Skin of body (tissue), 3 donors: ENCODE results near the gene ADCY1. TPM values are rescaled to one million over a fixed set of nuclear protein-coding genes. Genes with fewer than 3 reads are reported as not detected.
"Not testable (repeated sequence)": the region's sequence is repeated elsewhere in the genome, so short reads cannot be mapped to it uniquely, and the experiment has no call there.

Experiments
- DNase-seq: peaks from one replicate; lab custom pipeline; 2025; lab: John Stamatoyannopoulos, UW
- small RNA-seq: library from RNA; depleted of rRNA; stranded (forward); fragments of <200 nt; gene quantifications from one replicate; pipeline ENCODE3, GENCODE V24; 2014; ENCODE audit warnings: low replicate concordance
- total RNA-seq: library from RNA; depleted of rRNA; stranded (reverse); fragments of >200 nt; gene quantifications from one replicate; pipeline ENCODE4 v1.2.3, GENCODE V29; 2014

Gene ADCY1
- total RNA-seq, 1 donor from 2014 or later: 5.7 TPM

GRCh38 chr7:45731692-45732443 is 157.7 kb downstream of the ADCY1 start:
- not testable (repeated sequence) for DNase-seq

GRCh38 chr7:45738920-45739319 is 164.8 kb downstream of the ADCY1 start:
- not testable (repeated sequence) for DNase-seq

- not testable (repeated sequence) for DNase-seq
These were observed 166.4 kb downstream of the ADCY1 start for GRCh38 chr7:45740573-45740972.

- not testable (repeated sequence) for DNase-seq
These were observed 174.8 kb downstream of the ADCY1 start for GRCh38 chr7:45748976-45749375.

GRCh38 chr7:45751352-45751751 is 177.2 kb downstream of the ADCY1 start:
- DNase-seq: not testable (repeated sequence)

GRCh38 chr7:45756333-45756732 is 182.2 kb downstream of the ADCY1 start:
- DNase-seq: not testable (repeated sequence)

- DNase-seq: not testable (repeated sequence)
These were observed 182.6 kb downstream of the ADCY1 start for GRCh38 chr7:45756757-45757156.

GRCh38 chr7:45759464-45759863 is 185.3 kb downstream of the ADCY1 start:
- DNase-seq: not testable (repeated sequence)

- peak; percentile 58 for DNase-seq
These were observed 187.5 kb downstream of the ADCY1 start for GRCh38 chr7:45761545-45762205.

- DNase-seq: not testable (repeated sequence)
These were observed 188.2 kb downstream of the ADCY1 start for GRCh38 chr7:45762225-45762994.

GRCh38 chr7:45768516-45769394 is 194.6 kb downstream of the ADCY1 start:
- peak; percentile 97 for DNase-seq

- DNase-seq: not testable (repeated sequence)
These were observed 195.5 kb downstream of the ADCY1 start for GRCh38 chr7:45769626-45770025.

Small RNA genes lying within 50 kb of the gene (small RNA-seq; reads per million reads assigned to genes)
- gene AC073325.2: not detected
